Sigmoid colon (tissue), 7 donors: Measurements from ENCODE around the gene OR10G2. TPM values are rescaled to one million over a fixed set of nuclear protein-coding genes. Genes with fewer than 3 reads are reported as not detected.

Source experiments
- DNase-seq: peaks from one replicate; pipeline ENCODE4 v3.0.0-alpha.2; 2019
- H3K27ac ChIP-seq, 4 donors: fragments of 200-600 bp; sonication (generic); one replicate each; pipeline ENCODE4 v1.5.1; 2016 to 2019; ENCODE audit warnings: mild to moderate bottlenecking in 1 of 4
- H3K27me3 ChIP-seq, 3 donors: fragments of 200-600 bp; sonication (generic); one replicate each; pipeline ENCODE4 v1.5.1; 2019; ENCODE audit warnings: mild to moderate bottlenecking in 1 of 3
- H3K36me3 ChIP-seq, 4 donors: fragments of 200-600 bp; sonication (generic); one replicate each; pipeline ENCODE4 v1.5.1; 2016 to 2019
- H3K4me1 ChIP-seq, 4 donors: fragments of 200-600 bp; sonication (generic); one replicate each; pipeline ENCODE4 v1.5.1; 2017 to 2019
- H3K4me3 ChIP-seq, 4 donors: fragments of 200-600 bp; sonication (generic); one replicate each; pipeline ENCODE4 v1.5.1; 2017 to 2019; ENCODE audit warnings: mild to moderate bottlenecking in 2 of 4, moderate library complexity in 1 of 4
- H3K9me3 ChIP-seq, 4 donors: fragments of 200-600 bp in 3 of 4; sonication (generic) in 3 of 4; one replicate each; pipeline versions ENCODE4 v1.5.1 to v1.6.1; 2013 to 2019
- EP300 ChIP-seq, 4 donors: sonication (generic); formaldehyde crosslinking; IDR thresholded peaks; one replicate each; pipeline ENCODE4 v1.6.1; 2017; ENCODE audit warnings: antibody characterized with exemption in 4 of 4
- POLR2A ChIP-seq, 2 donors: fragments of 450-650 bp; IDR thresholded peaks; one replicate each; pipeline ENCODE4 v1.6.1; 2016; ENCODE audit warnings: antibody characterized with exemption in 2 of 2, mild to moderate bottlenecking in 2 of 2, moderate library complexity in 2 of 2
- POLR2AphosphoS5 ChIP-seq, 4 donors: sonication (generic); formaldehyde crosslinking; IDR thresholded peaks; one replicate each; pipeline ENCODE4 v1.6.1; 2017; ENCODE audit warnings: antibody characterized with exemption in 4 of 4
- WGBS, 2 donors: extraction: QIAGEN DNeasy Blood & Tissue Kit; methylation state at CpG; one replicate each; pipeline ENCODE4 v1.1.7; 2013; 5-methylcytosine and 5-hydroxymethylcytosine counted together
- intact Hi-C: fragments of 100-400 bp; cut with DNase I; formaldehyde crosslinking; loops from one replicate; pipeline ENCODE4 v1.15.1; 2023
- polyA plus RNA-seq, 3 donors: library from polyadenylated mRNA; stranded (reverse); fragments of 200-250 nt; gene quantifications; one replicate each; pipeline ENCODE4 v1.2.3, GENCODE V29; 2013
- total RNA-seq, 4 donors: library from RNA; depleted of rRNA; stranded (reverse); fragments of >200 nt; gene quantifications; one replicate each; pipeline ENCODE4 v1.1.0, GENCODE V29; 2016
- TF ChIP-seq, protein P1 (sequence below), 4 experiments: fragments of 450-650 bp in 3 of 4; fragments of 200-600 bp in 1 of 4; IDR thresholded peaks; one replicate each; pipeline ENCODE4 v1.5.1; 2016 to 2019; ENCODE audit warnings: antibody characterized with exemption in 4 of 4, mild to moderate bottlenecking in 3 of 4, moderate library complexity in 2 of 4
- donor health status: healthy with polysubstance abuse.
- donor health status: Bipolar disorder and iron deficiency.
- donor health status: healthy.

Gene OR10G2
- total and polyA plus RNA-seq, 7 donors, result not detected

DNA sequence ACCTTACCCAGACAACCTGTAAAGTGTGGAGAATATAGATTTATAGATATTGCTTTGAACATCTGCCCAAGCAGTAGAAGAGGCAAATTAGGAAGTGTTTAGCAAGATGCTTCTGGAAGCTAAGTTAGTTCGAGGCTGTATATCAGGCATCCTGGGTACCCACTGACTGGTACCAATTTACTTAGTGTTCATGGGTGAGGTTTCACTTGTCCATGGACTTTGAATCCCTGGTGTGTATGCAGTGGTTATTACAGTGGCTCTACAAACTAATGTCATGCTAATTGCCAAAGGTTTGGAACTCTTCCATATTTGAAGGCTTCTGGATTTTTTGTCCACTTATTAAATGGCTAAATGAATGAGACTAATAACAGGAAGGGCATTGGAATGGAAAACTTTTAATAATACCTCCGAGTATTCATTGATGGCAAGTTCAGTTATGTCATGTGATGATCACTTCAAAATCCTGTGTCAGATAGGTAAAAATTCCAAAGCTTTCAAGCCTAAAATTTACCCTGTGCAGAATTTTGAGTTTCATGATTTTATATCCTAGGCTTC is 18.7 kb upstream of the OR10G2 start, which contains the start of gene OR4E2:
OR4E2 (plus strand) TSS at position 505 of the 555 bp plus-strand sequence. CDS start 11,248 bp downstream, outside the sequence.
- no peak for TF ChIP-seq EP300 (IDR thresholded peaks at IDR 0.05)
- no peak for TF ChIP-seq POLR2AphosphoS5 (IDR thresholded peaks at IDR 0.05)
- TF ChIP-seq, protein P1, sequence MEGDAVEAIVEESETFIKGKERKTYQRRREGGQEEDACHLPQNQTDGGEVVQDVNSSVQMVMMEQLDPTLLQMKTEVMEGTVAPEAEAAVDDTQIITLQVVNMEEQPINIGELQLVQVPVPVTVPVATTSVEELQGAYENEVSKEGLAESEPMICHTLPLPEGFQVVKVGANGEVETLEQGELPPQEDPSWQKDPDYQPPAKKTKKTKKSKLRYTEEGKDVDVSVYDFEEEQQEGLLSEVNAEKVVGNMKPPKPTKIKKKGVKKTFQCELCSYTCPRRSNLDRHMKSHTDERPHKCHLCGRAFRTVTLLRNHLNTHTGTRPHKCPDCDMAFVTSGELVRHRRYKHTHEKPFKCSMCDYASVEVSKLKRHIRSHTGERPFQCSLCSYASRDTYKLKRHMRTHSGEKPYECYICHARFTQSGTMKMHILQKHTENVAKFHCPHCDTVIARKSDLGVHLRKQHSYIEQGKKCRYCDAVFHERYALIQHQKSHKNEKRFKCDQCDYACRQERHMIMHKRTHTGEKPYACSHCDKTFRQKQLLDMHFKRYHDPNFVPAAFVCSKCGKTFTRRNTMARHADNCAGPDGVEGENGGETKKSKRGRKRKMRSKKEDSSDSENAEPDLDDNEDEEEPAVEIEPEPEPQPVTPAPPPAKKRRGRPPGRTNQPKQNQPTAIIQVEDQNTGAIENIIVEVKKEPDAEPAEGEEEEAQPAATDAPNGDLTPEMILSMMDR (IDR thresholded peaks at IDR 0.05), result no peak
- no peak for TF ChIP-seq POLR2A (IDR thresholded peaks at IDR 0.05)
- Histone ChIP-seq H3K9me3 (no peaks in the 10 kb centered on the region), H3K27ac (no peak within 1 kb of the TSS), H3K36me3 (no peaks in the 10 kb centered on the region), H3K4me3 (no peak within 1 kb of the TSS), H3K27me3 (no peaks in the 10 kb centered on the region), H3K4me1 (no peaks in the 10 kb centered on the region)
- WGBS, 2 donors, result 30 to 67% methylated on average over 2 of the region's 2 CpGs
- intact Hi-C loops, result no loop called here
- no peak for DNase-seq

DNA sequence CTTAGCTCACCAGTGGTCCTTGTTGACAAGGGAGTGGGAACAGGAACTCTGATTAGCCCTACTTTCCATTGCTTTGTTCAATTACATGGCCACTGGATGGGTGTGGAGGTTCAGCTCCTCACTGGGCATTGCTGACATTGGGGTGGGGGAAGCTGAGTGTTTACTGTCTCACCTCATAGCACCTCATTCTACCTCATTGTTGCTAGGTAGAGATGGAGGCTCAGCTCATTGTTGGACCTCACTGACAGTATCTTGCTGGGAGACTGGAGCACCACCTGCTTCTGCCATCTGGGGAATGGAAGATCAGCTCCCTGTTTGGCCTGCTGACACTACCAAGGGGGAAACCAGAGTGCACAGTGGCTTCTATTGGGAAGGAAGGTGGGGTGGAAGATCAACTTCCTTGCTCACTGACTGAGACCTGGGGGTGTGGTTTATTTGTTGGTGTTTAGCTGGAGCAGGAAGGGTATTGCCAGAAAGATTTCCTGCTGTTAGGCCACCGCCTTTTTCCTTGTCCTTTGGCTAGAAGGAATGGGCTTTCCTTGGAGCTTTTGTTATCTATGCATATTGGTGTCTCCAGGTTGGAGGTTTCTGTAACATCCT is 17.6 kb upstream of the OR10G2 start:
- no peaks in the 10 kb centered on the region for H3K9me3 ChIP-seq
- no peaks in the 10 kb centered on the region for H3K27me3 ChIP-seq
- TF ChIP-seq, protein P1 (IDR thresholded peaks at IDR 0.05), result no peak
- TF ChIP-seq POLR2AphosphoS5 (IDR thresholded peaks at IDR 0.05) (no peak), EP300 (IDR thresholded peaks at IDR 0.05) (no peak)
- H3K4me3 ChIP-seq, result no peak overlapping the region
- no peak overlapping the region for H3K27ac ChIP-seq
- DNase-seq, result no peak
- intact Hi-C loops, result no loop called here
- H3K4me1 ChIP-seq, result no peaks in the 10 kb centered on the region
- H3K36me3 ChIP-seq, result no peaks in the 10 kb centered on the region
- WGBS, 2 donors, result 8 to 51% methylated on average over 1 of the region's 1 CpG

DNA sequence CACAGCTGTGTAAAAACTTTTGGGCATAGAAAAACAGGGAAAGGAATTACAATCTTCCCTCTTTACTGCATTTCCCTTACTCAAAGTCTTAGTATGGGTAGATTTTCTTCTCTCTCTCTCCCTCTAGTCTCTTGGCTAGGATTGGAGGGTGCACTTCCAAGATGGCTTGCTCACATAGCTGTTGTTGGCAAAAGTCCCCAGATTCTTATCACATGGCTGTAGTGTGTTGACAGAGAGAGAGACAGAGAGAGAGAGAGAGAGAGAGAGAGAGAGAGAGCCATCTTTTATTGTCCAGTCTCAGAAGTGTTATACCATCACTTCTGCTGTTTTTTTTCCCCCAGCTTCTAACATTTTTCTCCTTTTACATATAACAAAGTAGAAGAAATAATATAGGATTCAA is 12.6 kb upstream of the OR10G2 start:
- Histone ChIP-seq H3K27ac (no peak overlapping the region), H3K36me3 (no peaks in the 10 kb centered on the region), H3K27me3 (peaks cover 0 to 5% (median 0%) of the 10 kb centered on the region in 3 donors), H3K4me3 (no peak overlapping the region), H3K4me1 (no peaks in the 10 kb centered on the region), H3K9me3 (no peaks in the 10 kb centered on the region)
- no peak for DNase-seq
- intact Hi-C loops, result no loop called here
- TF ChIP-seq, protein P1 (IDR thresholded peaks at IDR 0.05), result no peak
- TF ChIP-seq POLR2A (IDR thresholded peaks at IDR 0.05) (no peak), EP300 (IDR thresholded peaks at IDR 0.05) (no peak), POLR2AphosphoS5 (IDR thresholded peaks at IDR 0.05) (no peak)

DNA sequence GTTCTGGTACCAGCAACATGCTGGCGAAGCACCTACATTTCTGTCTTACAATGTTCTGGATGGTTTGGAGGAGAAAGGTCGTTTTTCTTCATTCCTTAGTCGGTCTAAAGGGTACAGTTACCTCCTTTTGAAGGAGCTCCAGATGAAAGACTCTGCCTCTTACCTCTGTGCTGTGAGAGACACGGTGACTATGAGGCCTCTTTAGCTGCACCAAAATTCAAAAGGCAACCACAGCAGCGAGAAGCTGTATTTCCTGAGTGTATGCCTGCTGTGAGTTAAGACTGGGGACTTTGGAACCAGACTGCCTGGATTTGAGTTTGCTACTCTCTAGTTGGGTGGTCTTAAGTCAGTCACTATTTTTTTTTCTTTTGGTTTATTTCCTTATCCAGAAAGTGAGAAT is 8.7 kb upstream of the OR10G2 start:
- Histone ChIP-seq H3K4me3 (no peak overlapping the region), H3K36me3 (no peaks in the 10 kb centered on the region), H3K27ac (no peak overlapping the region), H3K9me3 (no peaks in the 10 kb centered on the region), H3K27me3 (peaks cover 0 to 5% (median 0%) of the 10 kb centered on the region in 3 donors), H3K4me1 (no peaks in the 10 kb centered on the region)
- TF ChIP-seq POLR2A (IDR thresholded peaks at IDR 0.05) (no peak), POLR2AphosphoS5 (IDR thresholded peaks at IDR 0.05) (no peak), EP300 (IDR thresholded peaks at IDR 0.05) (no peak)
- TF ChIP-seq, protein P1 (IDR thresholded peaks at IDR 0.05), result no peak
- WGBS, 2 donors, result 70 to 71% methylated on average over 5 of the region's 5 CpGs
- no peak for DNase-seq
- intact Hi-C loops, result no loop called here
